Endodermal cell (in vitro differentiated cells): ENCODE measurements around the gene AGBL1. TPM values are rescaled to one million over a fixed set of nuclear protein-coding genes. Genes with fewer than 3 reads are reported as not detected.

ENCODE experiments used
- DNase-seq: peaks from one replicate; pipeline ENCODE4 v3.0.0-alpha.2; 2017
- H3K27ac ChIP-seq: 2 replicates; pipeline ENCODE4 v1.5.1; 2013; ENCODE audit warnings: mild to moderate bottlenecking, low read depth, low read length, moderate library complexity
- H3K27me3 ChIP-seq: 2 replicates; pipeline ENCODE4 v1.6.1; 2013; ENCODE audit warnings: mild to moderate bottlenecking, low read length, moderate library complexity; ENCODE audit not compliant: insufficient read depth, control insufficient read depth, poor library complexity, severe bottlenecking
- H3K36me3 ChIP-seq: 2 replicates; pipeline ENCODE4 v1.7.0; 2013; ENCODE audit warnings: mild to moderate bottlenecking, low read length, moderate library complexity; ENCODE audit not compliant: control insufficient read depth, insufficient read depth
- H3K4me1 ChIP-seq: one replicate; pipeline ENCODE4 v1.7.0; 2013; ENCODE audit warnings: low read length; ENCODE audit not compliant: control insufficient read depth, insufficient read depth
- H3K4me3 ChIP-seq: 2 replicates; pipeline ENCODE4 v1.5.1; 2013; ENCODE audit warnings: mild to moderate bottlenecking, low read length, moderate library complexity
- H3K9ac ChIP-seq: 2 replicates; pipeline ENCODE4 v1.6.1; 2013; ENCODE audit warnings: mild to moderate bottlenecking, low read length, moderate library complexity; ENCODE audit not compliant: poor library complexity, severe bottlenecking; ENCODE audit errors: extremely low read depth
- H3K9me3 ChIP-seq: 2 replicates; pipeline ENCODE4 v1.6.1; 2013; ENCODE audit warnings: mild to moderate bottlenecking, low read length, moderate library complexity; ENCODE audit not compliant: control insufficient read depth
- H3K27ac Mint-ChIP-seq: 2 replicates; pipeline ENCODE4 v1.8.0; 2020; ENCODE audit warnings: mixed read lengths
- H3K27me3 Mint-ChIP-seq: 2 replicates; pipeline ENCODE4 v1.8.0; 2021; ENCODE audit warnings: mild to moderate bottlenecking, mixed read lengths; ENCODE audit not compliant: insufficient read depth
- H3K36me3 Mint-ChIP-seq: 2 replicates; pipeline ENCODE4 v1.8.0; 2020; ENCODE audit warnings: low read depth, mixed read lengths
- H3K4me1 Mint-ChIP-seq: 2 replicates; pipeline ENCODE4 v1.8.0; 2020; ENCODE audit warnings: mixed read lengths
- H3K4me3 Mint-ChIP-seq: 2 replicates; pipeline ENCODE4 v1.8.0; 2020; ENCODE audit warnings: mild to moderate bottlenecking, moderate library complexity, mixed read lengths
- H3K9me3 Mint-ChIP-seq: 2 replicates; pipeline ENCODE4 v1.8.0; 2020; ENCODE audit warnings: mild to moderate bottlenecking, mixed read lengths
- WGBS, 2 experiments: methylation state at CpG; one replicate each; pipeline versions ENCODE4 v1.1.5 to v1.1.7; 2013; ENCODE audit warnings: missing lambda C conversion rate in 2 of 2, mixed read lengths in 1 of 2; ENCODE audit not compliant: insufficient coverage in 1 of 2, insufficient read length in 1 of 2; 5-methylcytosine and 5-hydroxymethylcytosine counted together
- total RNA-seq, 2 donors: library from RNA; stranded (reverse); fragmentation: NEBNext Ultra II Directional in 1 of 2; extraction: Animal tissue kit (Norgen Biotek cat#: 25700) in 1 of 2; gene quantifications; 2 replicates in 1 of 2; 3 replicates in 1 of 2; pipeline ENCODE4 v1.2.1, GENCODE V29; 2021
- TF ChIP-seq, protein P1 (sequence below): fragments of 200-600 bp; sonication (generic); conservative IDR thresholded peaks from 2 replicates; pipeline ENCODE4 v1.5.0; 2021; ENCODE audit warnings: antibody characterized with exemption, mild to moderate bottlenecking

AGBL1 gene
- total RNA-seq, 2 donors from 2014 or later, result 0.07 to 0.11 TPM

DNA sequence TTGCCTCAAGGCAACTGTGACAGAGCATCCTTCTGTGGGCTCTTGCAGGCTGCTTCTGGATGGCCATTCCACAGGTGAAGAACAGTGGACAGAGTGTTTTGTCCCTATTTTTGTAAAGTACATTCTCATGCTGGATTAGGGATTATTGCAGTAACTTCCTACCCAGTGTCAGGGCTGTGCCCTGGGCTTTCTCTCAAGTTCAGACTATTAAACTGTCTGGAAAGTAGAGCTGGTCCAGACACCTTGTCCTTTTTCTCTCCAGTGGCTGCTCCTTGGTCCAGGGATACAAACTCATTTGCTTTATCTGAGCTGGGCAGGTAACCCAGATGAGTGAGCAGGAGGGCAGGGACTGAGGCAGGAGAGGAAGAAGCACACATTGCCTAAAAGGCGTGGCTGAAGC is 37.4 kb upstream of the AGBL1 start:
- Histone ChIP-seq H3K27me3 (no peaks in the 10 kb centered on the region), H3K9ac (no peak overlapping the region), H3K4me1 (no peaks in the 10 kb centered on the region), H3K27ac (no peak overlapping the region), H3K9me3 (no peaks in the 10 kb centered on the region), H3K4me3 (no peak overlapping the region), H3K36me3 (no peaks in the 10 kb centered on the region)
- H3K9me3 Mint-ChIP-seq, result no peaks in the 10 kb centered on the region
- peaks cover 13% of the 10 kb centered on the region for H3K4me1 Mint-ChIP-seq
- no peak overlapping the region for H3K4me3 Mint-ChIP-seq
- DNase-seq, result no peak
- no peak overlapping the region for H3K27ac Mint-ChIP-seq
- no peaks in the 10 kb centered on the region for H3K27me3 Mint-ChIP-seq
- TF ChIP-seq, protein P1, sequence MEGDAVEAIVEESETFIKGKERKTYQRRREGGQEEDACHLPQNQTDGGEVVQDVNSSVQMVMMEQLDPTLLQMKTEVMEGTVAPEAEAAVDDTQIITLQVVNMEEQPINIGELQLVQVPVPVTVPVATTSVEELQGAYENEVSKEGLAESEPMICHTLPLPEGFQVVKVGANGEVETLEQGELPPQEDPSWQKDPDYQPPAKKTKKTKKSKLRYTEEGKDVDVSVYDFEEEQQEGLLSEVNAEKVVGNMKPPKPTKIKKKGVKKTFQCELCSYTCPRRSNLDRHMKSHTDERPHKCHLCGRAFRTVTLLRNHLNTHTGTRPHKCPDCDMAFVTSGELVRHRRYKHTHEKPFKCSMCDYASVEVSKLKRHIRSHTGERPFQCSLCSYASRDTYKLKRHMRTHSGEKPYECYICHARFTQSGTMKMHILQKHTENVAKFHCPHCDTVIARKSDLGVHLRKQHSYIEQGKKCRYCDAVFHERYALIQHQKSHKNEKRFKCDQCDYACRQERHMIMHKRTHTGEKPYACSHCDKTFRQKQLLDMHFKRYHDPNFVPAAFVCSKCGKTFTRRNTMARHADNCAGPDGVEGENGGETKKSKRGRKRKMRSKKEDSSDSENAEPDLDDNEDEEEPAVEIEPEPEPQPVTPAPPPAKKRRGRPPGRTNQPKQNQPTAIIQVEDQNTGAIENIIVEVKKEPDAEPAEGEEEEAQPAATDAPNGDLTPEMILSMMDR, result no peak
- 88 to 92% methylated on average over 1 of the region's 1 CpG for WGBS, 2 experiments
- no peaks in the 10 kb centered on the region for H3K36me3 Mint-ChIP-seq

DNA sequence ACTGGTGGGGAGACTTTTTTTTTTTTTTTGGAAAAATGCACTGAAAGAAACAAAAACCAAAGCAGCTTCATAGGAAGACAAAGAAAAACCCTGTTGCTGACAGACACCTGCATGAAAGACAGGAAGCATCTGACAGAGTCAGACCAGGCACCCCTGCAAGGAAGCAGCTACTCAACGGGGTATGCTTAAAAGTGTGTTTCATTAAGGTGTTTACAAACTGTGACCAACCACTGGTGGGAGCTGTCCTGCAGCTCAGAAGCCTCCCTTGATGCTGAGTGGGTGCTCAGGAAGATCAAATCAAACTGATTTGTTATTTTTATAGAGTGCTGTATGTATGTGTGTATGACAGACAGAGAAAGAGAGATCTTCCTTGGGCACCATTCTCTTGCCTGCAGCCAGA is 34.7 kb upstream of the AGBL1 start:
- H3K36me3 Mint-ChIP-seq, result no peaks in the 10 kb centered on the region
- 26 to 30% methylated on average over 1 of the region's 1 CpG for WGBS, 2 experiments

DNA sequence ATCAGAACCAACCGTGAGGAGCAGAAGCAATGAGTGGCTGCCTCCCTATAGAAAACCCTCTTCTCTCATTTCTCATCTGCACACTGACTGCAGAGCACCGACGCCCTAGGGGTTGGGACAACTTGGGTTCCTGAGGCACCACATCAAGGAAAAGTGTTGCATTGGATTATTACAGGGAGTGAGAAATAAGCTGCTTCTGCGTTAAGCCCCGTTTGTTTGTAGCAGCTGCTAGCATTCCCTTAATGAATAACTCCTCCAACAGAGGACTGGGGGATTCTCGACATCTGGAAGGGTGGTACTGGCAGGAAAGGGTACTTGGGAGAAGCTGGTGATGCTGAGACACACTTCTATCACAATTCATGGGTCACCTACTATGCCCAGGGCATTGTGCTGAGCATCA is 25.3 kb upstream of the AGBL1 start:
- Mint-ChIP-seq H3K36me3 (no peaks in the 10 kb centered on the region), H3K4me3 (no peak overlapping the region), H3K4me1 (peaks cover 13% of the 10 kb centered on the region), H3K9me3 (peaks cover 1% of the 10 kb centered on the region), H3K27me3 (no peaks in the 10 kb centered on the region), H3K27ac (no peak overlapping the region)
- Histone ChIP-seq H3K27ac (no peak overlapping the region), H3K4me1 (no peaks in the 10 kb centered on the region), H3K9me3 (no peaks in the 10 kb centered on the region), H3K4me3 (no peak overlapping the region), H3K9ac (no peak overlapping the region), H3K27me3 (no peaks in the 10 kb centered on the region), H3K36me3 (no peaks in the 10 kb centered on the region)
- WGBS, 2 experiments, result 84 to 100% methylated on average over 2 to 6 of the region's 6 CpGs
- DNase-seq, result no peak
- TF ChIP-seq, protein P1, result no peak

More for the DNA sequence above, 34.7 kb upstream of the AGBL1 start:
- H3K4me1 ChIP-seq, result no peaks in the 10 kb centered on the region
- H3K27ac ChIP-seq, result no peak overlapping the region
- Mint-ChIP-seq H3K27ac (no peak overlapping the region), H3K9me3 (no peaks in the 10 kb centered on the region), H3K4me1 (peaks cover 13% of the 10 kb centered on the region), H3K4me3 (no peak overlapping the region), H3K27me3 (no peaks in the 10 kb centered on the region)
- H3K9me3 ChIP-seq, result no peaks in the 10 kb centered on the region
- no peak overlapping the region for H3K4me3 ChIP-seq
- TF ChIP-seq, protein P1, result peak; percentile 60
- H3K27me3 ChIP-seq, result no peaks in the 10 kb centered on the region
- DNase-seq, result peak; percentile 55
- H3K36me3 ChIP-seq, result no peaks in the 10 kb centered on the region
- H3K9ac ChIP-seq, result no peak overlapping the region
